Endothelial cell of umbilical vein (primary cell): ENCODE data around the gene ZNF273. TPM values are rescaled to one million over a fixed set of nuclear protein-coding genes. Genes with fewer than 3 reads are reported as not detected.

Experiments
- BruUV-seq: library from RNA; stranded (reverse); fragments of 400-500 nt; replicated peaks from 2 replicates; lab custom pipeline; 2021; lab: Mats Ljungman, UMichigan
- CTCF ChIA-PET: fragments of 300-600, 350-600 bp; sonication (Branson Sonifier 250); formaldehyde crosslinking; loops from one replicate; lab custom pipeline; 2021; ENCODE audit warnings: antibody characterized with exemption, inconsistent platforms; lab: Charles Lee
- POLR2A ChIA-PET: fragments of 300-600, 350-600 bp; sonication (Branson Sonifier 250); formaldehyde crosslinking; loops from one replicate; lab custom pipeline; 2021; ENCODE audit warnings: antibody characterized with exemption, inconsistent platforms; lab: Charles Lee
- DNase-seq: peaks from one replicate; pipeline ENCODE4 v3.0.0-alpha.2; 2011; ENCODE audit warnings: low read depth, low spot score
- FAIRE-seq: peaks from 2 replicates; lab custom pipeline; 2011; peaks lifted over from hg19 to GRCh38; lab: Jason Lieb, UNC
- H2AFZ ChIP-seq: 2 replicates; pipeline ENCODE4 v1.6.0; 2012; ENCODE audit warnings: low read depth, low read length, control low read depth, inconsistent platforms
- H3K27ac ChIP-seq: 2 replicates; pipeline ENCODE4 v1.5.1; 2011; ENCODE audit warnings: low read depth, mild to moderate bottlenecking, control low read depth, low read length, moderate library complexity; ENCODE audit not compliant: insufficient read depth
- H3K27me3 ChIP-seq, 2 experiments: 2 replicates each; pipeline versions ENCODE4 v1.6.0 to v1.6.1; 2011; ENCODE audit warnings: low read length in 2 of 2, mixed read lengths in 1 of 2; ENCODE audit not compliant: control insufficient read depth in 2 of 2, insufficient read depth in 2 of 2
- H3K36me3 ChIP-seq, 2 experiments: 2 replicates in 1 of 2; 3 replicates in 1 of 2; pipeline ENCODE4 v1.5.1; 2011; ENCODE audit warnings: low read length in 2 of 2, mild to moderate bottlenecking in 1 of 2, moderate library complexity in 1 of 2; ENCODE audit not compliant: control insufficient read depth in 2 of 2, insufficient read depth in 2 of 2; ENCODE audit errors: extremely low read depth in 1 of 2
- H3K4me1 ChIP-seq: 3 replicates; pipeline ENCODE4 v1.5.1; 2011; ENCODE audit warnings: mild to moderate bottlenecking, low read length; ENCODE audit not compliant: control insufficient read depth, insufficient read depth; ENCODE audit errors: extremely low read depth
- H3K4me2 ChIP-seq: 2 replicates; pipeline ENCODE4 v1.6.1; 2011; ENCODE audit warnings: low read length, control low read depth, mixed read lengths; ENCODE audit not compliant: insufficient read depth
- H3K4me3 ChIP-seq, 3 experiments: fragments of 200-600 bp in 1 of 3; sonication (generic), shearing (Covaris generic) in 1 of 3; replicated peaks in 1 of 3; 2 replicates each; pipeline ENCODE4 v1.5.1; 2011 to 2016; ENCODE audit warnings: control low read depth in 3 of 3, low read length in 3 of 3, mild to moderate bottlenecking in 2 of 3, inconsistent platforms in 1 of 3, low read depth in 1 of 3, moderate library complexity in 1 of 3; ENCODE audit not compliant: insufficient read depth in 1 of 3
- H3K79me2 ChIP-seq: 2 replicates; pipeline ENCODE4 v1.6.0; 2012; ENCODE audit warnings: low read length, inconsistent platforms; ENCODE audit not compliant: control insufficient read depth, insufficient read depth
- H3K9ac ChIP-seq: replicated peaks from 2 replicates; pipeline ENCODE3; 2011; ENCODE audit warnings: low read length, control low read depth; ENCODE audit not compliant: insufficient read depth; ENCODE audit errors: extremely low read depth
- H3K9me1 ChIP-seq: replicated peaks from 3 replicates; pipeline ENCODE4 v1.6.0; 2011; ENCODE audit warnings: mild to moderate bottlenecking, low read length; ENCODE audit not compliant: control insufficient read depth, insufficient read depth; ENCODE audit errors: extremely low read depth
- H3K9me3 ChIP-seq: replicated peaks from 2 replicates; pipeline ENCODE4 v1.5.1; 2012; ENCODE audit warnings: low read length, inconsistent platforms; ENCODE audit not compliant: control insufficient read depth, insufficient read depth
- H4K20me1 ChIP-seq: replicated peaks from 2 replicates; pipeline ENCODE3; 2011; ENCODE audit warnings: mild to moderate bottlenecking, low read length; ENCODE audit not compliant: control insufficient read depth, insufficient read depth; ENCODE audit errors: extremely low read depth
- EZH2 ChIP-seq: IDR thresholded peaks from 2 replicates; pipeline ENCODE4 v1.6.1; 2012; ENCODE audit warnings: borderline replicate concordance, low read depth, mild to moderate bottlenecking, moderate library complexity, low read length, inconsistent platforms; ENCODE audit not compliant: severe bottlenecking
- FOS ChIP-seq: IDR thresholded peaks from 2 replicates; pipeline ENCODE4 v1.6.1; 2011; ENCODE audit warnings: mild to moderate bottlenecking, low read length, moderate library complexity, borderline replicate concordance; ENCODE audit not compliant: insufficient read depth
- GATA2 ChIP-seq: IDR thresholded peaks from 2 replicates; pipeline ENCODE4 v1.7.0; 2011; ENCODE audit warnings: low read depth, mild to moderate bottlenecking, moderate library complexity, mixed read lengths, low read length; ENCODE audit not compliant: insufficient read length, insufficient read depth
- JUN ChIP-seq: IDR thresholded peaks from 2 replicates; pipeline ENCODE4 v1.6.1; 2011; ENCODE audit warnings: borderline replicate concordance, low read depth; ENCODE audit not compliant: insufficient read length, insufficient read depth
- MYC ChIP-seq: IDR thresholded peaks from one replicate; pipeline ENCODE4 v1.6.1; 2011; ENCODE audit warnings: mild to moderate bottlenecking, low read depth, low read length
- POLR2A ChIP-seq: IDR thresholded peaks from 2 replicates; pipeline ENCODE4 v1.6.1; 2012; ENCODE audit warnings: low read depth, mild to moderate bottlenecking, control low read depth, low read length
- POLR2AphosphoS5 ChIP-seq: IDR thresholded peaks from 2 replicates; pipeline ENCODE4 v1.6.1; 2012; ENCODE audit warnings: low read depth, mild to moderate bottlenecking, control low read depth, low read length, moderate library complexity; ENCODE audit not compliant: insufficient read depth
- dilution Hi-C: fragments of 300-500 bp; cut with MboI; formaldehyde crosslinking; loops from one replicate; pipeline ENCODE4 v1.15.0; 2019; ENCODE audit warnings: low sequenced_read_pairs; ENCODE audit not compliant: extremely low pct_ligation_motif_present
- intact Hi-C: fragments of 100-400 bp; cut with micrococcal nuclease; formaldehyde crosslinking; loops from one replicate; pipeline ENCODE4 v1.10.0; 2022
- polyA plus RNA-seq, 4 experiments: library from polyadenylated mRNA; depleted of rRNA in 3 of 4; stranded (reverse) in 3 of 4; unstranded in 1 of 4; fragments of >200 nt; gene quantifications; 2 replicates each; pipeline versions ENCODE4 v1.2.1 to v1.2.3, GENCODE V29; 2011 to 2012; ENCODE audit warnings: missing spikeins in 1 of 4
- total RNA-seq: library from RNA; stranded (reverse); gene quantifications from 2 replicates; pipeline ENCODE4 v1.2.3, GENCODE V29; 2021
- TF ChIP-seq, protein P1 (sequence below), 2 donors: IDR thresholded peaks; 1 replicate in 1 of 2; 2 replicates in 1 of 2; pipeline ENCODE4 v1.5.1; 2011; ENCODE audit warnings: low read length in 2 of 2, mild to moderate bottlenecking in 2 of 2, moderate library complexity in 2 of 2, control low read depth in 1 of 2, inconsistent platforms in 1 of 2, low read depth in 1 of 2; ENCODE audit not compliant: insufficient read depth in 1 of 2; ENCODE audit errors: extremely low read depth in 1 of 2
- TF ChIP-seq, protein P2 (sequence below): IDR thresholded peaks from 2 replicates; pipeline ENCODE4 v1.6.1; 2011; ENCODE audit not compliant: insufficient read depth, insufficient read length

ZNF273 gene
- total and polyA plus RNA-seq, 2 donors (not counting 3 experiments of a cell fraction or from before 2014, with no cell fraction given), result 1.4 to 4.1 TPM

DNA sequence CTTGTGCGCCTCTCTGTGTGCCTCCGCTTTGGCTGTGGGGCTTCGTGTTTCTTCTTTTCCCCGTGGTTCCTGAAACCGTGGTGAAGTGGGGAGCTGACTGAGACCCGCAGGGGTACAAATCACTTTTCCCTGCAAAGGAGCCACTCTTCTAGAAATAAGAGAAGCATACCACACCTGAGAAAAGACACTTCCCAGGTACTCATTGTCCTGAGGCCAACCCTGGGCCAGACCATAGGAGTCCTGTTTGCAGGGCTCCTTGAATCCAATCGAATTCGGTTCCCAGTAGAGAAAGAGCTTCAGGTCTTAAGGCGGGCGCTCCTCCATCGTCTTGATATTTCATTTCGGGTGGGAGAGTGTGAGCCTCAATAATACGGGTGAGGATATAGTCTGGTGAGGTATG, 32.4 kb upstream of the ZNF273 start:
- intact Hi-C loops (no loop called here), dilution Hi-C loops (no loop called here)
- H3K4me3 ChIP-seq, result no peak overlapping the region
- no peaks in the 10 kb centered on the region for H3K79me2 ChIP-seq
- no peak overlapping the region for H3K4me2 ChIP-seq
- no peaks in the 10 kb centered on the region for H3K4me1 ChIP-seq
- H3K27me3 ChIP-seq, result no peaks in the 10 kb centered on the region
- H4K20me1 ChIP-seq, result no peaks in the 10 kb centered on the region
- TF ChIP-seq POLR2AphosphoS5, result no peak
- TF ChIP-seq, protein P1, sequence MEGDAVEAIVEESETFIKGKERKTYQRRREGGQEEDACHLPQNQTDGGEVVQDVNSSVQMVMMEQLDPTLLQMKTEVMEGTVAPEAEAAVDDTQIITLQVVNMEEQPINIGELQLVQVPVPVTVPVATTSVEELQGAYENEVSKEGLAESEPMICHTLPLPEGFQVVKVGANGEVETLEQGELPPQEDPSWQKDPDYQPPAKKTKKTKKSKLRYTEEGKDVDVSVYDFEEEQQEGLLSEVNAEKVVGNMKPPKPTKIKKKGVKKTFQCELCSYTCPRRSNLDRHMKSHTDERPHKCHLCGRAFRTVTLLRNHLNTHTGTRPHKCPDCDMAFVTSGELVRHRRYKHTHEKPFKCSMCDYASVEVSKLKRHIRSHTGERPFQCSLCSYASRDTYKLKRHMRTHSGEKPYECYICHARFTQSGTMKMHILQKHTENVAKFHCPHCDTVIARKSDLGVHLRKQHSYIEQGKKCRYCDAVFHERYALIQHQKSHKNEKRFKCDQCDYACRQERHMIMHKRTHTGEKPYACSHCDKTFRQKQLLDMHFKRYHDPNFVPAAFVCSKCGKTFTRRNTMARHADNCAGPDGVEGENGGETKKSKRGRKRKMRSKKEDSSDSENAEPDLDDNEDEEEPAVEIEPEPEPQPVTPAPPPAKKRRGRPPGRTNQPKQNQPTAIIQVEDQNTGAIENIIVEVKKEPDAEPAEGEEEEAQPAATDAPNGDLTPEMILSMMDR (IDR thresholded peaks at IDR 0.05; ENCODE audit: extremely low read depth in 1 of 2, insufficient read depth in 1 of 2, low read depth in 1 of 2, low read length in 2 of 2), result no peak
- no peak for TF ChIP-seq FOS
- TF ChIP-seq EZH2, result no peak
- TF ChIP-seq GATA2, result no peak
- no peak for TF ChIP-seq POLR2A
- no peak for TF ChIP-seq MYC
- TF ChIP-seq, protein P2, sequence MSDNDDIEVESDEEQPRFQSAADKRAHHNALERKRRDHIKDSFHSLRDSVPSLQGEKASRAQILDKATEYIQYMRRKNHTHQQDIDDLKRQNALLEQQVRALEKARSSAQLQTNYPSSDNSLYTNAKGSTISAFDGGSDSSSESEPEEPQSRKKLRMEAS, result no peak
- no peak for TF ChIP-seq JUN
- ChIA-PET CTCF (no interaction called here), POLR2A (no interaction called here)
- peaks cover 3% of the 10 kb centered on the region for H3K9me3 ChIP-seq
- BruUV-seq, result no TSS peak
- H3K27ac ChIP-seq, result no peak overlapping the region
- no peak for DNase-seq
- no peaks in the 10 kb centered on the region for H3K36me3 ChIP-seq
- no peak for FAIRE-seq
- H3K9me1 ChIP-seq, result no peaks in the 10 kb centered on the region
- no peak overlapping the region for H3K9ac ChIP-seq
- no peak overlapping the region for H2AFZ ChIP-seq
